ENCODE data around the gene CAPZA2. TPM values are rescaled to one million over a fixed set of nuclear protein-coding genes. Genes with fewer than 3 reads are reported as not detected.
A peak's percentile ranks its signal among the peaks of the same experiment; 100 is the strongest.

Gene CAPZA2
- total and polyA plus RNA-seq, 9 of the 15 experiments (the other 6 are each of a cell fraction or from before 2014, with no cell fraction given): 67.0 to 524 (median 176) TPM

- TF ChIP-seq BRF1 (IDR thresholded peaks at IDR 0.05; ENCODE audit: borderline replicate concordance, extremely low read depth, insufficient read length): no peak
- TF ChIP-seq ZNF280A (IDR thresholded peaks at IDR 0.05; ENCODE audit: low read depth, partially characterized antibody): no peak
- TF ChIP-seq ZNF184 (CRISPR knock-in tag; IDR thresholded peaks at IDR 0.05): no peak
- no peak for TF ChIP-seq ZNF347 (CRISPR knock-in tag; IDR thresholded peaks at IDR 0.05; ENCODE audit: low read depth)
- TF ChIP-seq KDM2B (CRISPR knock-in tag; IDR thresholded peaks at IDR 0.05): no peak
- peak; percentile 6; the same call in 1 of the 2 replicates for TF ChIP-seq JUN (IDR thresholded peaks at IDR 0.05; ENCODE audit: borderline replicate concordance, low read depth, low read length)
- no peak for TF ChIP-seq JUN (CRISPR knock-in tag; IDR thresholded peaks at IDR 0.05; ENCODE audit: borderline replicate concordance)
- 0 out of 2 replicates have a peak, but pooled peaks have one; percentile 48 for TF ChIP-seq ATF6 (CRISPR knock-in tag; IDR thresholded peaks at IDR 0.05)
- TF ChIP-seq ZBTB5 (IDR thresholded peaks at IDR 0.05): no peak
- no peak for TF ChIP-seq ELF4 (CRISPR knock-in tag; IDR thresholded peaks at IDR 0.05)
- peak in 1 of 2 experiments; percentile 14; a peak in 1 of 4 replicates for TF ChIP-seq TRIM24 (IDR thresholded peaks at IDR 0.05)
- no peak for TF ChIP-seq ESRRA (IDR thresholded peaks at IDR 0.05; ENCODE audit: borderline replicate concordance, low read depth)
- TF ChIP-seq CEBPG (CRISPR knock-in tag; IDR thresholded peaks at IDR 0.05): no peak
- no peak for TF ChIP-seq CEBPG (tag; conservative IDR thresholded peaks at IDR 0.05 in 1 of 2, IDR thresholded peaks at IDR 0.05 in 1 of 2)
- no peak for TF ChIP-seq ZC3H11A (IDR thresholded peaks at IDR 0.05; ENCODE audit: low read depth, low read length)
- TF ChIP-seq PHF8 (IDR thresholded peaks at IDR 0.05; ENCODE audit: borderline replicate concordance, low read length): no peak; the same call in 1 of the 2 replicates
- no peak for TF ChIP-seq HNRNPH1 (optimal IDR thresholded peaks at IDR 0.05; ENCODE audit: low read depth, low read length)
- TF ChIP-seq E2F3 (CRISPR knock-in tag; IDR thresholded peaks at IDR 0.05): no peak
- TF ChIP-seq KAT7 (CRISPR knock-in tag; IDR thresholded peaks at IDR 0.05; ENCODE audit: borderline replicate concordance): peak; percentile 43; the same call in 1 of the 2 replicates
- TF ChIP-seq CREB3L1 (IDR thresholded peaks at IDR 0.05; ENCODE audit: borderline replicate concordance, low read depth): peak; percentile 22
- no peak for TF ChIP-seq HIVEP1 (CRISPR knock-in tag; IDR thresholded peaks at IDR 0.05)
Observed at GRCh38 chr7:116952635-116953371, 90.4 kb downstream of the CAPZA2 start (continued).

Data from K562 (cell line).